Ishikawa (cell line): ENCODE measurements around the gene PLAGL1.

ENCODE experiments used
- CEBPB ChIP-seq: IDR thresholded peaks from 2 replicates; pipeline ENCODE4 v1.6.1; 2012
- CREB1 ChIP-seq: IDR thresholded peaks from 2 replicates; pipeline ENCODE4 v1.6.1; 2012; ENCODE audit warnings: low read depth
- EGR1 ChIP-seq: IDR thresholded peaks from 2 replicates; pipeline ENCODE4 v1.6.1; 2012
- EP300 ChIP-seq: IDR thresholded peaks from 2 replicates; pipeline ENCODE4 v1.6.1; 2012; ENCODE audit warnings: borderline replicate concordance
- FOXM1 ChIP-seq: IDR thresholded peaks from 2 replicates; pipeline ENCODE4 v1.6.1; 2012; ENCODE audit warnings: low read depth, borderline replicate concordance
- NFIC ChIP-seq: IDR thresholded peaks from 2 replicates; pipeline ENCODE4 v1.6.1; 2012
- RAD21 ChIP-seq: IDR thresholded peaks from 2 replicates; pipeline ENCODE4 v1.6.1; 2012; ENCODE audit warnings: low read depth
- TAF1 ChIP-seq: IDR thresholded peaks from 2 replicates; pipeline ENCODE4 v1.6.1; 2012; ENCODE audit warnings: low read depth, mild to moderate bottlenecking
- TCF12 ChIP-seq: IDR thresholded peaks from 2 replicates; pipeline ENCODE4 v1.6.1; 2012; ENCODE audit warnings: low read depth
- TEAD4 ChIP-seq: IDR thresholded peaks from 2 replicates; pipeline ENCODE4 v1.6.1; 2012
- YY1 ChIP-seq: IDR thresholded peaks from 2 replicates; pipeline ENCODE4 v1.6.1; 2012; ENCODE audit warnings: low read depth
- ZBTB7A ChIP-seq: IDR thresholded peaks from 2 replicates; pipeline ENCODE4 v1.6.1; 2012; ENCODE audit warnings: low read depth
- TF ChIP-seq, protein P1 (sequence below): IDR thresholded peaks from 2 replicates; pipeline ENCODE4 v1.6.1; 2012; ENCODE audit warnings: low read depth, mild to moderate bottlenecking
- TF ChIP-seq, protein P2 (sequence below): IDR thresholded peaks from 2 replicates; pipeline ENCODE4 v1.6.1; 2012
- TF ChIP-seq, protein P3 (sequence below): IDR thresholded peaks from 2 replicates; pipeline ENCODE4 v1.6.1; 2012

PLAGL1 gene

DNA sequence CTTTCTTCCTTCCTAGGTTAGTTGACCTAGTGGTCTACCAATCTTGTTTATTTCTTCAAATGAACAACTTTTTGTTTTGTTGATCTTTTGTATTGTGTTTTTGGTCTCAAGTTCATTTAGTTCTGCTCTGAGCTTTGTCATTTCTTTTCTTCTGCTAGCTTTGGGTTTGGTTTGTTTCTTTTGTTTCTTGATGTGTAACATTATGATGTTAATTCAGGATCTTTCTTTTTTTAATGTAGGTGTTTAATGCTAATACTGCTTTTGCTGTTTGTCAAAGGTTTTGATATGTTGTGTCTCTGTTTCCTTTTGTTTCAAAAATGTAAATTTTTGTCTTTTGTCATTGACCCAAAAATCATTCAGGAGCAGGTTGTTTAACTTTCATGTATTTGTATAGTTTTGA, 78.1 kb downstream of the PLAGL1 start:
- no peak for TF ChIP-seq NFIC
- TF ChIP-seq YY1 = no peak
- TF ChIP-seq, protein P1, sequence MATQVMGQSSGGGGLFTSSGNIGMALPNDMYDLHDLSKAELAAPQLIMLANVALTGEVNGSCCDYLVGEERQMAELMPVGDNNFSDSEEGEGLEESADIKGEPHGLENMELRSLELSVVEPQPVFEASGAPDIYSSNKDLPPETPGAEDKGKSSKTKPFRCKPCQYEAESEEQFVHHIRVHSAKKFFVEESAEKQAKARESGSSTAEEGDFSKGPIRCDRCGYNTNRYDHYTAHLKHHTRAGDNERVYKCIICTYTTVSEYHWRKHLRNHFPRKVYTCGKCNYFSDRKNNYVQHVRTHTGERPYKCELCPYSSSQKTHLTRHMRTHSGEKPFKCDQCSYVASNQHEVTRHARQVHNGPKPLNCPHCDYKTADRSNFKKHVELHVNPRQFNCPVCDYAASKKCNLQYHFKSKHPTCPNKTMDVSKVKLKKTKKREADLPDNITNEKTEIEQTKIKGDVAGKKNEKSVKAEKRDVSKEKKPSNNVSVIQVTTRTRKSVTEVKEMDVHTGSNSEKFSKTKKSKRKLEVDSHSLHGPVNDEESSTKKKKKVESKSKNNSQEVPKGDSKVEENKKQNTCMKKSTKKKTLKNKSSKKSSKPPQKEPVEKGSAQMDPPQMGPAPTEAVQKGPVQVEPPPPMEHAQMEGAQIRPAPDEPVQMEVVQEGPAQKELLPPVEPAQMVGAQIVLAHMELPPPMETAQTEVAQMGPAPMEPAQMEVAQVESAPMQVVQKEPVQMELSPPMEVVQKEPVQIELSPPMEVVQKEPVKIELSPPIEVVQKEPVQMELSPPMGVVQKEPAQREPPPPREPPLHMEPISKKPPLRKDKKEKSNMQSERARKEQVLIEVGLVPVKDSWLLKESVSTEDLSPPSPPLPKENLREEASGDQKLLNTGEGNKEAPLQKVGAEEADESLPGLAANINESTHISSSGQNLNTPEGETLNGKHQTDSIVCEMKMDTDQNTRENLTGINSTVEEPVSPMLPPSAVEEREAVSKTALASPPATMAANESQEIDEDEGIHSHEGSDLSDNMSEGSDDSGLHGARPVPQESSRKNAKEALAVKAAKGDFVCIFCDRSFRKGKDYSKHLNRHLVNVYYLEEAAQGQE = no peak

DNA sequence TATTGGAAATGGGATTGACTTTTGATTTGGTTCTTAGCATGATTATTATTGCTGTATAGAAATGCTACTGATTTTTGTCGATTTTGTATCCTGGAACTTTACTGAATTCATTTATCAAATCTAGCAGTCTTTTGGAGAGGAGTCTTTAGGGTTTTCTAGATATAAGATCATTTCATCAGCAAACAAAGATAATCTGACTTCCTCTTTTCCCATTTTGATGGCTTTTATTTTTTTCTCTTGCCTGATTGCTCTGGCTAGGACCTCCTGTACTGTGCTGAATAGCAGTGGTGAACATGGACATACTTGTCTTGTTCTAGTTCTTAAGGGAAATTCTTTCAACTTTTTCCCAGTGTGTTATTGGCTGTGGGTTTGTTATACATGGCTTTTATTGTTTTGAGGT, 79.2 kb downstream of the PLAGL1 start:
- no peak for TF ChIP-seq YY1
- no peak for TF ChIP-seq EGR1
- no peak for TF ChIP-seq EP300
- no peak for TF ChIP-seq NFIC
- TF ChIP-seq, protein P1 = no peak
- TF ChIP-seq, protein P2, sequence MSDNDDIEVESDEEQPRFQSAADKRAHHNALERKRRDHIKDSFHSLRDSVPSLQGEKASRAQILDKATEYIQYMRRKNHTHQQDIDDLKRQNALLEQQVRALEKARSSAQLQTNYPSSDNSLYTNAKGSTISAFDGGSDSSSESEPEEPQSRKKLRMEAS = no peak
- TF ChIP-seq TEAD4 = no peak
- TF ChIP-seq, protein P3, sequence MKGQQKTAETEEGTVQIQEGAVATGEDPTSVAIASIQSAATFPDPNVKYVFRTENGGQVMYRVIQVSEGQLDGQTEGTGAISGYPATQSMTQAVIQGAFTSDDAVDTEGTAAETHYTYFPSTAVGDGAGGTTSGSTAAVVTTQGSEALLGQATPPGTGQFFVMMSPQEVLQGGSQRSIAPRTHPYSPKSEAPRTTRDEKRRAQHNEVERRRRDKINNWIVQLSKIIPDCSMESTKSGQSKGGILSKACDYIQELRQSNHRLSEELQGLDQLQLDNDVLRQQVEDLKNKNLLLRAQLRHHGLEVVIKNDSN = no peak
- no peak for TF ChIP-seq FOXM1
- no peak for TF ChIP-seq CEBPB

DNA sequence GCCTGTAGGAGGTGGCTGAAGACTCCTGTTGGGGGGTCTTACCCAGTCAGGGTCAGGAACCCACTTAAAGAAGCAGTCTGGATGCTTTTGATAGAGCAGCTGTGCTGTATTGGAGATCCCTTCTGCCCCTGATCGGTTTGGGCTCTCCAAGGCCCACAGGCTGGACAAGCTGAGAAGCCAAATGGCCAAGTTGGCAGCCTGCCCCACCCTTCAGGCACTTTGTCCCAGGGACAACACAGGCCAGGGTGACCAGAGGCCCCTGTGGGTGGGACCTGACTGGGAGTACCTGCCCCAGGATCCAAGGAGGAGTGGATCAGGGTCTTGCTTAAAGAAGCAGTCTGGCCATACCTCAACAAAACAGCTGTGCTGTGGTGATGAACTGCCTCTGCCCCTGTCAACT, 95.4 kb downstream of the PLAGL1 start:
- TF ChIP-seq, protein P1 = no peak
- TF ChIP-seq, protein P2 = no peak
- TF ChIP-seq CREB1 = no peak
- no peak for TF ChIP-seq YY1
- TF ChIP-seq ZBTB7A = no peak
- TF ChIP-seq TEAD4 = no peak
- no peak for TF ChIP-seq NFIC
- TF ChIP-seq FOXM1 = no peak
- no peak for TF ChIP-seq EP300
- no peak for TF ChIP-seq CEBPB
- TF ChIP-seq, protein P3 = no peak
- TF ChIP-seq EGR1 = no peak
- no peak for TF ChIP-seq TAF1
- no peak for TF ChIP-seq RAD21
- TF ChIP-seq TCF12 = no peak

DNA sequence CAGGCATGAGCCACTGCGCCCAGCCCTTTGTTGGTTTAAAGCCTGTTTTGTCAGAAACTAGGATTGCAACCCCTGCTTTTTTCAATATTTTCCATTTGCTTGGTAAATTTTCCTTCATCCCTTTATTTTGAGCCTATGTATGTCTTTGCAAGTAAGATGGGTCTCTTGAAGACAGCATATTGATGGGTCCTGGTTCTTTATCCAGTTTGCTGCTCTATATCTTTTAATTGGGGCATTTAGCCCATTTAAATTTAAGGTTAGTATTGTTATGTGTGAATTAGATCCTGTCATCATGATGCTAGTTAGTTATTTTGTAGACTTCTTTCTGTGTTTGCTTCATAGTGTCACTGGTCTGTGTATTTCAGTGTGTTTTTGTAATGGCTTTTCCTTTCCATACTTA, 97.0 kb downstream of the PLAGL1 start:
- TF ChIP-seq, protein P1 = no peak
- TF ChIP-seq, protein P3 = no peak
- TF ChIP-seq FOXM1 = no peak
